Retina (tissue), 1 donor: ENCODE data around the gene PRIMA1.

Experiments
- DNase-seq: peaks from one replicate; pipeline ENCODE4 v3.0.0-alpha.2; 2016

Gene PRIMA1

DNA sequence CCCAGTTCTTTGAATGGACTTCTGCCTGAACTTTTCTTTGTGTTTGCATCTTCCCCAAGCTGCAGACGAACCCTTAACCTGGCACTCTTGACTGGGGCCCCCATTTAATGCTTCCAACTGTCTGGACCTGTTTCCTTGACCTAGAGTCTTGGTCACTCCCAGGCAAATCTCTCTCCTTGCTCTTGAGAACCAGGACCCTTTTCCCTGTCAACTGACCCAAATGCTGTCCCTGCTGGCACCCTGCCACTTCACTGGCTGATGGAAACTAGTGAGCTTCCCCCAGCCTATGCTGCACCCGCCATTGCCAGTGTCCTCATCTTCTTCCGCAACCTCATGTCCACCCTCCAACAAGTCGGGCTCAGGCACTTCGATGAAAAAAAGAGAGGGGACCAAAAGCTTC, 79.5 kb downstream of the PRIMA1 start:
- no peak for DNase-seq

DNA sequence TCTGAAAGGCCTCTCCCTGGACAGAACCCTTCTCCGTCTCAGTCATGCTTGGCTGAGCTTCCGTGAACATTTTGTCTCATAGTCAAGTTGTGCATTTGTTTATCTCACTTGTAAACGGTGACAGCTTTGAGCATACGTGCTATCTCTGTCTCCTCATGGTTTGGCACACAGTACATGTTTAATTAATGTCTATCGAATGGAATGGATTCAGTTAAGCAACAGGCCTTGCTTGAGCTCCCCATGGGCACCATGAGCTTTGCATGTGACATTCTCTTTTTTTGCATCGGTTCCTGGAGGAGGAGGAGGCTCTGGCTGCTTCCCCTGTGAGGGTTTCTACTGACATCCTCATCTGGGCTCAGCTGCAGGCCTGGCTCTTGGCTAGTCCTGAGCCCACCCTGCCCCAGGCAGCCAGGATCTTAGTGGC, 80.0 kb downstream of the PRIMA1 start:
- DNase-seq, result no peak

DNA sequence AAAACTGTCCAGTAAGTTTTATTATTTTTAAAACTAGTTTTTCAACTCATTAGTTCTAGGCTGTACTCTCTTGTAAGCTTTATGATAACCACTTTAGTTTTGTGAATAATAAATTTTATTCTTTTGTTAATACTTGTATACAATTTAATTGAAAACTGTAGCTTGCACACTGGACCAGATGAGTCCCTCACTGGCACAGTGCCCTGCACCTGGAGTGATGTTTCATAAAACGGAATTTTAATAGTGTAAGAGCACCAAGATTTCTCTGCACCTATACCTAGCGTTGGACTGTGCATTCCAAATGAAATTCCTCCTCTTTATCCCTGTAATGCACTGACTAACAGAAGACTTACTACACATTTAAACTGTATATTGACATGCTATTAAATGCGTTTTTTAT, 80.8 kb downstream of the PRIMA1 start:
- DNase-seq, result no peak

DNA sequence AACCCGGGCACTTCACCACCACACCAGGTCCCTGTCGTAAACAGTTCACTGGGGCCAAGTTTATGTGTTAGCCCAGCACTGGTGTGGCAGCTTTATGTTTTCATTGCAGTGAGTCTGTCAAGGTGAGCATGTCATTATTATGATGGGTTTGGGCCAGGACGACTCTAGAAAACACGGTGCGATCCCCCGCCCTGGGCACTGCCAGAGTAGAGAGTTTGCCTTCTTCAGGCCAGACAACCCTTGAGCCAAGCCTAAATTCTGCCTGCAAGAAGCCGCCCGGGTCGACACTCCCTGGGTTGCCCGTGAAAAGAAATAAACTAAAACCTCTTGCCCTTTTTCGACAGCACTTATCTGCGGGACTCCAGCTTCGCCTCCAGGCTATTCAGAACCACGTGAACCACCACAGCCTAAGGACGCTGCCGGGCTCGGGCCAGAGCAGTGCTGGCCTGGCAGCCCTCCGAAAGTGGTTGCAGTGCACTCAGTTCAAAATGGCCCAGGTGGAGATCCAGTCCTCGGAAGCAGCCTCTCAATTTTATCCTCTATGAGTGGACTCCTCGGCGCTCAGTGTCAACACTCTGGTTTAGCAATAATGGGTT, 81.8 kb downstream of the PRIMA1 start:
- DNase-seq, result no peak

DNA sequence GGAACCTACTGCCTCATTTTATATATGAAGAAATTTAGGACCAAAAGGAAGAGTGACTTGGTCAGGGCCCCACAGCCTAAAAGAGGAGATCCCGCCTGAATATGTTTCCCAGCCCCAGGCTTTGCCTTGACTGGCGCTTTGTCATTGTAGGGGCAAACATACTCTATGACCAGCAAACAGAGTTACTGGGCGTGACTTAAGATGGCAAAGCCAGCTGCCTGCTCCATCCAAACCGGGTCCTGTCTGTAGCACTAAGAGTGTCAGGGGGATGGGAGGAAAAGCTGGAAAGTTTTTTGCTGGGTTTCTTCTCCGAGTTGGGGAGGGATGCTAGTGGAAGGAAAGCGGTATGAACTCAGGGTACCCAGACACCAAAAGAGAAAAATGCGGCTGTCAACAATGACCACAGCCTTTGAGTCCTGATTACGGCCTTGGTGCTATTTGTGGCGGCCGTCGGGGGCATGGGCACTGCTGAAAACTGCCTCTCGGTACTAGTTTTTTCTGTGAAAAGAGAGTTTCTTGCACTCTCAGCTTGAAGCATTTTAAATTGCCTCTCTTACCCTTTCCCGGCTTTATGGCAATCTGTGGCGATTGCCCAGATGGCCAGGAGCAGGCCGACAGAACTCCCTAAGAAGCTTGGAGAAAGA, 82.7 kb downstream of the PRIMA1 start:
- no peak for DNase-seq

DNA sequence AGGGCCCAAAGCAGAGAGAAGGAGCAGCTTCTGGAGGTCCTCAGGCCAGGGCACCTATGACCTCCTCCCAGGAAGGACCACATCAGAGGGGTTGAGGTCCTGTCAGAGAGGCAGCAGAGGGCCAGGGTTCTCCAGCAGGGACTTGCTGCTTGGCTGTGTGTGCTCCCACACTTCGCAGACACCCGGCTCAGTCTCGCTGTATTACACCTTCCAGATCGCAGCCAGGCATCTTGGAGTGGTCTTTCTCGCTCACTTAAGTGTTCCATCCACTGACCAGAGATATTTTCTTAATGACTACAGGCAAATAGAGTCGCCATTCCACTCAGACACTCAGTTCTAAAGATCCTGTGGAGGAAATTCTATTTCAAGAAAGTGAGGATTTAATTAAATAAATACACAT, 84.3 kb downstream of the PRIMA1 start:
- no peak for DNase-seq

DNA sequence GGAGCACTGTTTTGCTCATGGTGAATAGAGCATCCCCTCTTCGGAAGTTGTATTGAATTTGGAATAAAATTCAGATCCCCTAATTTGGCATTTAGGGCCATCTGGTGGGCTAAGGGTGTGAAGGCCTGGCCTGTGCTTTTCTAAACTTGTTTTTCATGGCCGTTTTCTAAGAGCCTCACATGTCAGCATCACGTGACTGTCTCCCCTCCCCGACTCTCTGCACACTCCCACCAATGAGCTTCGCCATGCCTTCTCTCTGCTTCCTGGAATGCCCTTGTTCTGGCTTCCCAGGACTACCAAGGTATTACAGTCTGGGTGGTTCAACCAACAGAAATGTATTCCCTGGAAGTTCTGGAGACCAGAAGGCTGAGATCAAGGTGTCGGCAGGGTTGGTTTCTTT, 85.3 kb downstream of the PRIMA1 start:
- no peak for DNase-seq

DNA sequence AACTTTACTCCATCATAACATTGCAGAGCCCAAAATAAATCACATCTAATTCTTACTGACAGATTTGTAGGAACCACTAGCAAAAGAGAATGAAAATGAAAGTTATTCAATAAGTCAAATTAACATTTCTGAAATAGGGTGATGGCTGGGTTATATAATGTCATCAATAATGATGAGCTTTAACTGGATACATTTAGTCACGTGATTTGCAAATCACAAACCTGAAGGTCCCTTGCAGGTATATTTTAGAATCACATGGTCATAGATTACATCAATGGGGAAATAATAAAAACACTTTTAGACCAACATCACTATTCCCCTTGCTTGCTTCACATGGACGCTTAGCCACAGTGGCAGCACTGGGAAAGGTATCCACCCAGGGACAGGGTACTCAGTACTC, 86.7 kb downstream of the PRIMA1 start:
- no peak for DNase-seq

DNA sequence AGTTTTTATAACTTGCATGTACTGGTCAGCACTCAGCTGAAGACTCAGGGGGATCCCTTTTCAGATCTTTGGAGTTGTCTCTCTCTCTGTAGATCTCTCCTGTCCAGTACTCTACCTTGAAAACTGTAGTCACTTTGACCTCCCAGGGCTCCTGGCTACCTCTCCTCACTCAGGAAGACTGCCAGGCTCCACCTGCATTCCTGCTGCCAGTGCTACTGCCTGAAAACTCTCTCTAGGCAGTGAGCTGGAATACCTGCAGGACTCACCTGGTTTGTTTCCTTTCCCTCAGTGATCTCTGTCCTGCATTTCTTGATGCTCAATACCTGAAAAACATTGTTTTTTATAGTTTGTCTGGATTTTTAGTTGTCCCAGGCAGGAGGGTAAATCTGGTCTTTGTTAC, 87.4 kb downstream of the PRIMA1 start:
- DNase-seq, result no peak

DNA sequence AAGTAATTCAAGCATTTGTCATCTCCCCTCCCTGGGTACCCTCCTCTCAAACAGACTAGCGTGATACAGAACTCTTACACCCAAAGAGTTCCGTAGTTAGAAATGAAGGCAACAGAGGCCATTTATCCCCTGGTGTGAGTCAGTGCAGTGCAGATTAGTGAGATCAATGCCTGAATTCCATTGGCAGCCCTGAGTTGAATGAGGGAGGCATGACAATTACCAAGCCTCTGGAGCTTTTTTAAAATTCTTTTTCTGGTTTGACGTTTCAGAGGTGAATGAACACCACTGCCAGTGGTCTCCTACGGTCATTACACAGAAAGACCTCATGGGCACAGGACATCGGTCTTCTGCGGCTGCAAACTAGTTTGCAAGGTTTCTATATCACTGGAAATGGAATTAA, 94.4 kb downstream of the PRIMA1 start:
- no peak for DNase-seq

DNA sequence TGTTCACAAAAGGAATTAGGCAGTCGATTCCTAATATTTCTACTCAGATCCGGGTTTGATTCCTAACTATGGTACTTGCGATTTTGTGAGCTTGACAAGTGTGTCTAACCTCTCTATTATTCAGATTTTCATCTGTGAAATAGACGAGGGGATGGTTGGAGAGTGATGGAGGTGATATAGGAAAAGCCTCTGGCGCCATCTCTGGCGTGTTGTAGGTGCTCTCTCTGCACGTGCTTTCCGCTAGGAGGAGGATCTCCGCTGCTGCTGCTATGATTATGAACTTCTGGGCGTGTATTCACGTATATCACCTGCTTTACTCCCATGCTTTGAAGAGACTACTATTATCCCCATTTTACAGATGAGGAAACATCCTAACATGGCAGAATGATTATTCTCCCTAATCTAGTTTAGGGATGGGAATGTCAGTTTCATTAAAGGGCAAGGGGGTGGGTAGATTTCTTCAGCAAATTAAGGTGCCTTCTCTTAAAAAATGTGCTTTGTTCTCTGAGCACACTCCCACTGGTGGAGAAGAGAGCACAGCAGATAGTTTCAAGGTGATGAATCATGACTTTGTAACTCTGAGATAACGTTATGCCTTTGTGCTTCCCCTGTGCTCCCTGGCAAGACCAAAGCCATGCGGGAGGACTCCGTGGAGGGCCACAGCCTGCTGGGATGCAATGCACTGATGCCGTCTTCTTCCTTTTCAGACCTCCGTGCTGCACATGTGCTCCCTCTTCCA, 97.1 kb downstream of the PRIMA1 start:
- no peak for DNase-seq

DNA sequence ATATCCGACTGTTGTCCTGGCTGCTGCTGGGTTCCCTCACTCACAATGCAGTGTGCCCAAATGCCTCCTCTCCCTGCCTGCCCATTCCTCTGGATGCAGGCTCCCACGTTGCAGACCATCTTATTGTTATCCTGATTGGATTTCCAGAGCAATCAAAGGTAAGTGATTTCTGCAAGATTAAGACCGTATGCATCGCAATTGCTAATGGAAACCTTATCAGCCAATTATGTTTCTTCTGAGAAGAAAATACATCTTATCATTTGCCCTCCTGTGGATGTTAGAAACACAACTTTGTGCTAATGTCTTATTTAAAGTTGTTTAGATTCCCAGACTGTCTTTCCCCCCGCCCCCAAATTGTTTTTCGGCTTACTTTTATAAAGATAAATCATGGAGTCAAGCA, 98.1 kb downstream of the PRIMA1 start:
- no peak for DNase-seq

DNA sequence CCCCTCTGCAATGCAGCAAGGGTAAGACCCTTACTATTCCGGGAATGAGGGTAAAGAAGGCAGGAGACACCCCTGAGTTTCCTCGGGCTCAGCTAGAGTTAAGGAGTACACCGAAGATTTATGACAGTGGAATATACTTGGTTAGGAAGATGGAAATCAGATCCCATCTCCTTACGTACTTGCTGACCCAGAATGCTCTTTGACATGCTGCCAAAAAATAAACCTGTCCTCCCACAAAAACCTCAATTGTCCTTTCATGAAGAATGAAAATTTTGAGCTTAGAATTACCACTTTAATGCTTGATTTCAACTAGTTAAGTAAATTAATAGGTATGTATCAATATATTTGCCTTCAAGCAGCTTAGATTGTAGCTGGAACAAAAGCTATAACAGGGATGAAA, 99.5 kb downstream of the PRIMA1 start:
- DNase-seq, result no peak

DNA sequence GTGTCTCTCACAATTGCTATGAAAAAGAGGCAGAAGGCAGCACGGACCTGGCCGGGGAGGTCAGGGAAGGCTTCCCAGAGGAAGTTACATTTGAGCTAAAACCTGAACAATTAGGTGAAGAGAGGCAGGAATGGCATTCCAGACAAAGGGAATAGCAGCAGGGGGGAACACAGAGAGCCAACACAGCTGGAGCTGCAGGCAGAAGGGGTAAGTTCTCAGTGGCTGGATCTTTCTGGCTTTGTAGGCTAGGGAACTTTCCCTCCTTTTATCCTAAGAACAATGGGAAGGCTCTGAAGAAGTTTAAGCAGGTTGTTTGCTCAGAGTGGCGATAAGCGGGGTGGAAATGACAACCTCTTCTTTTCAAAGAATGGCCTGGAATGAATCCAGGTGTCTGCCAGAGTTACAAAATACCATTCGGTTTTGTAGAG, 100.0 kb downstream of the PRIMA1 start:
- peak; percentile 18 for DNase-seq

DNA sequence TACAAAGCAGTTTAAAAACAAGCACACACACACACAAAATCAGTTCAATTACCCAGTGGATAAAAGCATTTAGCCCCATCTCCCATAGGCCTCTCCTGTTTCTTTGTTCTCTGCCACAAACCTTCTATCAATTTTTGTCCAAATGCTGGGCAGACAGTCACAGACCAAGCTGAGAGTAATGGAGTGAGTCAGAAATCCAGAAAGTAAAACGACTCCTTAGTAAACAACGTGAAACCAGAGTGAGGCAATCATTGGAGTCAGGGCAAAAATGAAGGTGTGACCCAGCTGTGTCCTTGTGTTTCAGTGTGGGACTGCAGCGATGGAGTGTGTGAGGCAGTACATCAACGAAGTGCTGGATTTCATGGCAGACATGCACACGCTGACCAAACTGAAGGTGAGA, 102.0 kb downstream of the PRIMA1 start:
- DNase-seq, result no peak

DNA sequence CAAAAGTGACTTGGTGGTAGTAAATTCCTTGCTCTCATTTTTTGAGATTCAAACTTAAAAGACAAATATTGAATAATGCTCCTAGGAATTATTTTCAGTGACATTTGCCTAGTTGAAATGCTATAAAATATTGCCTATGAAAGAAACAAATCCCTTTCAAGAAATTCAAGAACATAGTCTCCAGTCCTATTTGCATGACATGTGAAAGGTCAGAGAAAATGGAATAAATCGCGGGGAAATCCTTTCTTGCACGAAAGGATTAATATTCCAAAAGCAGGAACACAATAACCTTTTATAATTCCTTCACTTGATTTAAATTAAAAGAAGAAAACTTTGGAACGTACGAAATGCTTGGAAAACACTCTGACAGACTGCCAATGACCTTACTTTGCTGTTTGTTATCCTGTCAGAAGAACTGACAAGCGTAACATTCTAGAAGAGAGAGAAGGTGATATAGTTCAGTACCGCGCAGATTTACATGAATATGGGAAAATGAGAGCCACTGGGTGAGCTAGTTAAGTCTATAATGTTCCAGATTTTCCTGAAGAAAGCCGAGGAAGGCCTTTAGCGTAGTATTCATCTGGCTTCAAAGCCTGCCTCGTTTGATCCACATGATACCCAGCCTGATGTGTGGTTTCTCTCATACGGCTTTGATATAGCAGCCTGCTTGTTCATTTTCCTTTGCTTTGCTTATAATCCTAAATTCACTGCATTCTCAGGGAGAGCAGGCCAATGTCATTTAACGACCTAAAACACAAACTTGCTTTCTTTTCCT, 103.0 kb downstream of the PRIMA1 start:
- DNase-seq, result no peak

DNA sequence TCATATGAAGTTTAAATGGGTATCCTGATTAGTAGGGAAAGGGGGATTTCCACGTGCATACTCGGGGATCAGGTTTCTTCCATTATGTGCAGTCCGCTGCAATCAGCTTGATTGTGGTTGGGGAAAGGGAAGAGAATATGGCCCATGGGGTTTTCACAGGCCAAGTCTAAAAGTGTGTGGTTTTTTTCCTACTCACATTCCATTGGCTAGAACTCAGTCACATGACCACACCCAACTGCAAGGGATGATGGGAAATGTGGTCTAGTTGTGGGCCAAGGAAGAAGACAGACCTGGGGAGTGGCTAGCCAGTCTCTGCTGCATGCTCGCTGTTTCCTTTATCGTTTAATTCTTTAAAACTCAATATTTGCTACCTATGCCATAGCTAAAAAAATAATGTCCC, 105.1 kb downstream of the PRIMA1 start:
- DNase-seq, result no peak

DNA sequence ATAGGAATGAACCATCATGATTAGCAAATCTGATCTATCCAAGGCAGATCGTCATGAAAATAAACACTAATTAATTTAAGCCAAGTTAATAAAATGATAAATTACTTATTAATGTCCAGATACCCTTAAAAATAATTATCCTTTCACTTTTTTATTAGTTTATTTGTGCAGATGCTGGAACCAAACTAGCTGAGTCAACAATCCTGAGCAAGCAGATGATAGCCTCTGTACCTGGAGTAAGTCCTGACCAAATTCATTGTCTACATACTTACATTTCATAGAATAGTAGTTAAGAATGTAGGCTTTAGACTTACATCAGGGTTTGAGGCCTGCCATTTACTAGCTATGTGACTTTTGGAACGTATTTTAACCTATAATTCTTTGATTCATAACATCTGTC, 105.8 kb downstream of the PRIMA1 start:
- no peak for DNase-seq

DNA sequence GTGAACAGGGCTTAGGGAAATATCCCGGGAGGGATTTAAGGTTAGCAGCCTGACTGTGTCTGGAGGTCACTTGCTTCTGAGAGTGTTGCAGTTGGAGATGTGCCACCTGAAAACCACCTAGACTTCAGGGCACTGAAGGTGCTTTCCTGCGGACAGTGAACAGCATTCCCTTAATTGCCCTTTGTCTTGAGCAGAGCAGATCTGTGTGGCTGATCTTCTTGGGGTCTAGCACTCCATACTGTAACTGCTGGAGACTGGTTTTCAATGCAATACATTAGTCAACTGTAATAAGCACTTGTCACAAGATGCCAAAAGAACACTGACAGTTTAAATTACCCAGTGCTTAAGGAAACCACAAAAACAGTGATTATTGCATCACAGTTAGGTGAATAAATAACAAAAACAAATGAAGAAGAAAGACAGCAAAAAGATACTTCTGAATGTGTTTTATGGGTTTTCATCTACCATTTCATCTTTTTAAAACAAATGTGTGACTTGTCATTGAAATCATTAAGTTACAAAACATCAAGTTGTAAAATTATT, 111.8 kb downstream of the PRIMA1 start:
- DNase-seq, result no peak

DNA sequence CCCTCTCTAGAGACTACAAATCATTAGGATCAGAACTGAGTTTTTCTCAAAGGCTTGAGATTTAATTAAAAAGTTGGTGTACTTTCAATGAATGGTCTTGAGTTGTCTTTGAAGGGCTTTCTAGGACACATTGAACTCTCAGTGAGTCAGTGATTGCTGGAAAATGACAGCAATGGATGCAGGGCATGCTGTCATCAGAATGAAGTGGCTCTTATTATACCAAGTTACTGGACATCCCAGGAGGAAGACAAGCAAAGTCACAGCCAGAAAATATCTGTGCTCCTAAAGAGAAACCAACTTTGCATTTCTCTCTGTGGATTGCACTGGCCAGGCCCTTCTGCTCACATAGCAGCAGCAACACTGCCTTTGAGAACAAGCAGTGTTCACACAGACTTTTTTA, 112.6 kb downstream of the PRIMA1 start:
- DNase-seq, result no peak

DNA sequence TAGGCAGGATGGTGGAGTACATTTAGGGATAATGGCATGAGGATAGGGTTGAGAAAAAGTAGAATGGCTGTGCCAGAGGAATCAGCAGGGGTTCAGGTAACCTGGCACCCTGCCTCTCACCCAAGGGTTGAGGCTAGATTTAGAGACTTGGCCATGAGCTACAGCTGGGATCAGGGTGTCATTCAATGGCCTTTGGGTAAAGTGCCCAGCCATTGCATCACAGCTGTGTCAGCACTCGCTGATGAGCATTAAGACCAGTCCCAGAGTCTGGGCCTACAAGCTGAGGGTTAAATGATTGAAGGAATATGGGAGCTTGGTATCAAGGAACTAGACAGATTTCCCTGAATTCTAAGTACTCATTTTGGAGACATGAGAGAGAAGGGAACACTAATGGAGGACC, 113.9 kb downstream of the PRIMA1 start:
- DNase-seq, result no peak

DNA sequence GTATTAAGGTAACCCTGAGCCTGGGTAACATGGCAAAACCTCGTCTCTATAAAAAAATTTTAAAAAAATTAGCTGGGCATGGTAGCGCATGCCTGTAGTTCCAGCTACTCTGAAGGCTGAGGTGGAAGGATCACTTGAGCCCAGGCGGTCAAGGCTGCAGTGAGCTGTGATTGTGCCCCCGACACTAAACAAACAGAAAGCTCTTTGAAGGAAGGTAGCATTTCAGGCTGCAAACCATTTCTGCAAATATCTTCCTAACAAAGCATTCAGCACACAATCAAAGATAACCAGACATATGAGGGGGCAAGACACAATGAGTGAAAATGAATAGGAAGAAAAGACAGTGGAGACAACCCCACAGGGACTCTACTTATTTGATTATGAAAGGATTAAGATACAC, 118.7 kb downstream of the PRIMA1 start:
- DNase-seq, result no peak
